BLaER1 (cell line): ENCODE data around the gene ERG.

ENCODE experiments used
- H3K27ac ChIP-seq: shearing (Covaris generic); formaldehyde crosslinking; 2 replicates; pipeline ENCODE4 v1.8.1; 2022
- H3K27me3 ChIP-seq: shearing (Covaris generic); formaldehyde crosslinking; 2 replicates; pipeline ENCODE4 v1.8.1; 2022
- H3K36me3 ChIP-seq: shearing (Covaris generic); formaldehyde crosslinking; 2 replicates; pipeline ENCODE4 v1.8.1; 2022
- H3K4me1 ChIP-seq: shearing (Covaris generic); formaldehyde crosslinking; 2 replicates; pipeline ENCODE4 v1.8.1; 2022
- H3K4me2 ChIP-seq: shearing (Covaris generic); formaldehyde crosslinking; 2 replicates; pipeline ENCODE4 v1.8.1; 2022
- H3K4me3 ChIP-seq: shearing (Covaris generic); formaldehyde crosslinking; 2 replicates; pipeline ENCODE4 v1.8.1; 2022
- H3K9ac ChIP-seq: shearing (Covaris generic); formaldehyde crosslinking; 2 replicates; pipeline ENCODE4 v1.8.1; 2022
- H3K9me3 ChIP-seq: shearing (Covaris generic); formaldehyde crosslinking; 2 replicates; pipeline ENCODE4 v1.8.1; 2022
- H4K20me1 ChIP-seq: shearing (Covaris generic); formaldehyde crosslinking; 2 replicates; pipeline ENCODE4 v1.8.1; 2022
- Cebpa-rat ChIP-seq: shearing (Covaris generic); IDR thresholded peaks from 2 replicates; pipeline ENCODE4 v1.8.1; 2022

ERG gene

GRCh38 chr21:38379147-38379546, 119.1 kb downstream of the ERG start:
- Histone ChIP-seq H3K4me1 (peaks cover 89% of the 10 kb centered on the region), H3K36me3 (peaks cover 34% of the 10 kb centered on the region), H3K9ac (no peak overlapping the region), H3K27me3 (no peaks in the 10 kb centered on the region), H3K9me3 (peaks cover 16% of the 10 kb centered on the region), H3K4me2 (peak overlapping the region; percentile 84; the same call in 1 of the 2 replicates), H3K27ac (no peak overlapping the region), H3K4me3 (no peak overlapping the region), H4K20me1 (no peaks in the 10 kb centered on the region)
- no peak for TF ChIP-seq Cebpa-rat

DNA sequence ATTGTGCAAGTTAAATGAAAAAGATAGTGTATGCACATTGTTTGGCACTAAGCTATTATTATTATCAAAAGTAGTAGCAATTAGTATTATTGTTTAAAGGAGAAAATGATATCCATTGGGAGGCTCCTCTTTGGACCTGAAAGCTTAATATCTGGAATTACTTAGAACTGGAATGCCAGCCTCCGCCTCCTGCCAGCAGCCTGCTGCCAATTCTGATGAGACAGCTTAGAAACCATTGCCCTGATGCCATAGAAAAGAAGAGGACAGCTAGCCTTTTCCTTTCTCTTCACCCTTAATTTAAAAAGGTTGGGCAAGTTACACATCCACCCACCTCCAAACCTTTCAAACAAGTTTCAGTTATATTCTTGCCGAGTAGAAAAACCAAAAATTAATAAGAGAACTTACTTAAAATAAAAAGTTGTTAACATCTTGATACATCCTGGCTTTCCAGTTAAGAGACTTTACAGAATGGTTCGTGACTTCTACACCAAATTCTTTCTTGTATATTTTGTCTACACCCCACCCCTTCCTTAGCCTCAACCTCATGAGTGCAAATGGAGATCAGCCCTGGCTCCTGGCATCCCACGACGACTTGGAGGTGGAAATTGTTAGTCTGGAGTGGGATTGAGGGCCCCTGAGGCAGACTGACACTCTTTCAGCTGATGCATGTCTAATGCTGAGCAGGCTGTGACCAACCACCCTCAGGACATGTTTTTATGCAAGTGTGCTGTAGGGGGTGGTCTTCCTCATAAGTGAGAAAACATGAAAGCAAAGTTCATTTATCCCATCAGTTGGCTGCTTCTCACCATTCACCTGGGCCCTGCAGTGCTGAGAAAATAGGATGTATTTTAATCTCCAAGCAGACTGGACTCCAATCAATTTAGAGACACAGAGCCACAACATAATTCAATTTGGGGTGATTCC, 120.8 kb downstream of the ERG start:
- Histone ChIP-seq H3K4me1 (peaks cover 72% of the 10 kb centered on the region), H4K20me1 (no peaks in the 10 kb centered on the region), H3K27ac (peak overlapping the region; percentile 65), H3K9ac (peak overlapping the region; percentile 65), H3K4me3 (0 out of 2 replicates have a peak overlapping the region, but pooled peaks have one; percentile 47), H3K9me3 (peaks cover 31% of the 10 kb centered on the region), H3K36me3 (peaks cover 17% of the 10 kb centered on the region), H3K4me2 (peak overlapping the region; percentile 84), H3K27me3 (no peaks in the 10 kb centered on the region)
- TF ChIP-seq Cebpa-rat, result no peak

GRCh38 chr21:38376693-38377092, 121.6 kb downstream of the ERG start:
- peak overlapping the region; percentile 65; the same call in 1 of the 2 replicates for H3K9ac ChIP-seq
- H3K4me1 ChIP-seq, result peaks cover 66% of the 10 kb centered on the region
- peak overlapping the region; percentile 47 for H3K4me3 ChIP-seq
- no peaks in the 10 kb centered on the region for H3K27me3 ChIP-seq
- H3K4me2 ChIP-seq, result peak overlapping the region; percentile 84
- H3K36me3 ChIP-seq, result peaks cover 10% of the 10 kb centered on the region
- H3K27ac ChIP-seq, result peak overlapping the region; percentile 65
- no peak for TF ChIP-seq Cebpa-rat
- peaks cover 34% of the 10 kb centered on the region for H3K9me3 ChIP-seq
- no peaks in the 10 kb centered on the region for H4K20me1 ChIP-seq

GRCh38 chr21:38376235-38376634, 122.0 kb downstream of the ERG start:
- Histone ChIP-seq H4K20me1 (no peaks in the 10 kb centered on the region), H3K36me3 (peaks cover 5% of the 10 kb centered on the region), H3K4me3 (peak overlapping the region; percentile 47), H3K4me1 (peaks cover 61% of the 10 kb centered on the region), H3K9me3 (peaks cover 36% of the 10 kb centered on the region), H3K9ac (0 out of 2 replicates have a peak overlapping the region, but pooled peaks have one; percentile 65), H3K27me3 (no peaks in the 10 kb centered on the region), H3K4me2 (peak overlapping the region; percentile 84), H3K27ac (peak overlapping the region; percentile 65)
- TF ChIP-seq Cebpa-rat, result no peak

GRCh38 chr21:38367646-38368045, 130.6 kb downstream of the ERG start:
- H3K4me3 ChIP-seq, result no peak overlapping the region
- H3K4me1 ChIP-seq, result peaks cover 6% of the 10 kb centered on the region; the same call in 1 of the 2 replicates
- H3K9ac ChIP-seq, result no peak overlapping the region
- no peaks in the 10 kb centered on the region for H3K27me3 ChIP-seq
- H3K36me3 ChIP-seq, result no peaks in the 10 kb centered on the region
- H3K4me2 ChIP-seq, result no peak overlapping the region
- H4K20me1 ChIP-seq, result no peaks in the 10 kb centered on the region
- TF ChIP-seq Cebpa-rat, result no peak
- H3K9me3 ChIP-seq, result peaks cover 19% of the 10 kb centered on the region
- no peak overlapping the region for H3K27ac ChIP-seq

DNA sequence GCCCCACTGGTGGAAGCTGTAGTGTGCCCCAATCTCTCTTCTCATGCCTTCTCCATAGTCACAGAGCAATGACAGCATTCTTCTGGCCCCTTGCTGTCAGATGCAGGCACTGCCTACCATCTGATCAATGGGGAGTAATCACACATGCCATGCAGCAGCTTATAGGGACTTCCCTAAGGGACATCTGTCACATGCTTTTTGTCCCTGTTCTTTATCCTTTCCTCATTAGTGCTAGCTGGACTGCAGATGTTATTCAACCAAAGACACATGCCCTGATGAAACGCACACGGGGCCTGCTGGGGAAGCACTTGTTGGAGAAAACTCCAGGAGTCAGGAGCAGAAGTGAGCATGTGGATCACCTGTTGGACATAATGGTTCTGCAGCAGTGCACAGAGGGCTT, 132.8 kb downstream of the ERG start:
- Histone ChIP-seq H3K9me3 (peaks cover 14% of the 10 kb centered on the region), H3K27ac (no peak overlapping the region), H3K36me3 (no peaks in the 10 kb centered on the region)

DNA sequence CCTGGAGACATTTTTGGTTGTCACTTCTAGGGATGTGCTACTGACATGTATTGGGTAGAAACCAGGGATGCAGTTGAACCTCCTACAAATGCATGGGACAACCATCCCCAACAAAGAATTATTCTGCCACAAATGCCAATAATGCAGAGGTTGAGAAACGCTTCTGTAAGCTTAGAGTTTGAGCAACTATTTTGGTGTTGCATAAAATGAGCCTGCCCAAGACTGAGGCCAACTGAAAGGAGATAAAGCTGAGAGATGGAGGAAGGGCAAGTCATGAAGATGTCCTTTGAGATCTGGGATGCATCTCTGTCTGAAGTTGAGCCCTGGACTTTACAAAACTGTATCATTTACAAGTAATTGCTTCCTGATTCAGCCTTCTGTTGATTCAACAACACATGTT, 134.6 kb downstream of the ERG start:
- no peak overlapping the region for H3K4me2 ChIP-seq
- no peaks in the 10 kb centered on the region for H3K27me3 ChIP-seq
- no peaks in the 10 kb centered on the region for H3K4me1 ChIP-seq
- no peak overlapping the region for H3K9ac ChIP-seq
- H3K27ac ChIP-seq, result no peak overlapping the region
- no peak overlapping the region for H3K4me3 ChIP-seq
- H3K9me3 ChIP-seq, result peaks cover 7% of the 10 kb centered on the region
- H4K20me1 ChIP-seq, result no peaks in the 10 kb centered on the region
- no peaks in the 10 kb centered on the region for H3K36me3 ChIP-seq
- no peak for TF ChIP-seq Cebpa-rat

More for the DNA sequence above, 132.8 kb downstream of the ERG start:
- Histone ChIP-seq H3K4me2 (no peak overlapping the region), H3K9ac (no peak overlapping the region), H3K27me3 (no peaks in the 10 kb centered on the region), H4K20me1 (no peaks in the 10 kb centered on the region), H3K4me3 (no peak overlapping the region), H3K4me1 (peaks cover 1% of the 10 kb centered on the region; the same call in 1 of the 2 replicates)
- TF ChIP-seq Cebpa-rat, result no peak

DNA sequence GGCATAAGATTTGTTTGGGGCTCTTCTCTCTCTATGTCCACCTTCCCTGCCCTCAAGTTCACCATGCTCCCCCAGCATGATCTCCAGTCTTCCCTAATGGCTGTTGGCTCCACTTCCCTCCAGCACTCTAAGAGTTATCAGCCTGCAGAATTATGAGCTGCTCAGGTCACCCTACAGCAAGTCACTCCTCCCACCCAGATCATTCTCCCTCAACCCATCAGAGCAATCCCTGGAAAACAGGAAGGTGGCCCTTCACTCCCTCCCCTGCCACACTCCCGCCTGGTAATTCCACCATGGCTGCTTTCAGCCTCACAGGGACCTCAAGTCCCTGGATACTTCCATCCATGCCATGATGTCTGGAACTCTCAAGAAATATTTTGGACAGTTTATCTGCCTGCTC, 137.0 kb downstream of the ERG start:
- TF ChIP-seq Cebpa-rat, result no peak
- no peak overlapping the region for H3K9ac ChIP-seq
- no peak overlapping the region for H3K4me2 ChIP-seq
- H4K20me1 ChIP-seq, result no peaks in the 10 kb centered on the region
- H3K27ac ChIP-seq, result no peak overlapping the region
- no peak overlapping the region for H3K4me3 ChIP-seq
- H3K36me3 ChIP-seq, result no peaks in the 10 kb centered on the region
- no peaks in the 10 kb centered on the region for H3K27me3 ChIP-seq
- no peaks in the 10 kb centered on the region for H3K9me3 ChIP-seq
- H3K4me1 ChIP-seq, result peaks cover 11% of the 10 kb centered on the region

GRCh38 chr21:38359835-38360234, 138.4 kb downstream of the ERG start:
- Histone ChIP-seq H3K27ac (no peak overlapping the region), H3K9ac (no peak overlapping the region), H3K4me3 (no peak overlapping the region), H3K9me3 (no peaks in the 10 kb centered on the region), H3K36me3 (no peaks in the 10 kb centered on the region), H3K4me2 (no peak overlapping the region), H4K20me1 (no peaks in the 10 kb centered on the region), H3K4me1 (peaks cover 21% of the 10 kb centered on the region), H3K27me3 (no peaks in the 10 kb centered on the region)
- TF ChIP-seq Cebpa-rat, result no peak

- Histone ChIP-seq H3K9me3 (no peaks in the 10 kb centered on the region), H3K9ac (no peak overlapping the region), H3K4me3 (no peak overlapping the region)
These were observed 139.2 kb downstream of the ERG start for GRCh38 chr21:38359090-38359489.

More at GRCh38 chr21:38359090-38359489, 139.2 kb downstream of the ERG start:
- H4K20me1 ChIP-seq, result no peaks in the 10 kb centered on the region
- no peak overlapping the region for H3K4me2 ChIP-seq
- no peak for TF ChIP-seq Cebpa-rat
- no peak overlapping the region for H3K27ac ChIP-seq
- H3K4me1 ChIP-seq, result peaks cover 21% of the 10 kb centered on the region
- H3K36me3 ChIP-seq, result no peaks in the 10 kb centered on the region
- no peaks in the 10 kb centered on the region for H3K27me3 ChIP-seq
